ENCODE data around the gene AKAP11.

DNA sequence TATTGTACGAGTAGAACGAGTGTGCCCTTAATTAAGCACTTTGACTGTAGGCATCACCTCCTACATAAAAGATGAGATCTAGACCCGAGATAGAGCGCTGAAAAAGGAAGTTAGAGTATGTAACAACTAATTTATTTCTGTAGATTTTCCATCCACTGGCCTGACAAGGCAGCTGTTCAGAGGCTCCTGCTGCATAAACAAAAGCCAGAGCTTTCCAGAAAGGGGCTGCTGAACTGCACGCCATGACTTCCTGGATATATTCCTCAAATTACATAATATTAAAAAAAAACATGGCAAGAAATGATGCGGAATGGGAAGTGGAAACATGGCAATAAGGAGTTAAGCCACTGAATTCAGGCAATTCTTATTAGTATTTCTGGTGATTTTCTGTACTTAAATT, 89.7 kb downstream of the AKAP11 start:
- no peak for TF ChIP-seq EZH2 (IDR thresholded peaks at IDR 0.05)
- TF ChIP-seq POLR2AphosphoS5 (IDR thresholded peaks at IDR 0.05; ENCODE audit: borderline replicate concordance, low read depth, low read length), result no peak
- no peak for TF ChIP-seq FOXP2 (optimal IDR thresholded peaks at IDR 0.05; ENCODE audit: control extremely low read depth, extremely low read length, insufficient read depth)

Measured in SK-N-MC (cell line).